SK-N-SH treated with all-trans-retinoic acid at 6 μM for 48 hours (cell line): ENCODE data around the gene MYL6.

Source experiments
- CSDC2 ChIP-seq: fragments of 250-450 bp; sonication (Bioruptor Pico); IDR thresholded peaks from 2 replicates; pipeline ENCODE4 v1.5.0; 2020; ENCODE audit warnings: mild to moderate bottlenecking, moderate library complexity
- CSRNP3 ChIP-seq: fragments of 250-450 bp; sonication (Bioruptor Pico); IDR thresholded peaks from 2 replicates; pipeline ENCODE4 v1.5.1; 2021; ENCODE audit warnings: mild to moderate bottlenecking, moderate library complexity
- GLIS3 ChIP-seq: fragments of 250-450 bp; sonication (Bioruptor Pico); IDR thresholded peaks from 2 replicates; pipeline ENCODE4 v1.5.0; 2020; ENCODE audit warnings: mild to moderate bottlenecking, moderate library complexity
- ISL1 ChIP-seq: fragments of 250-450 bp; sonication (Bioruptor Pico); IDR thresholded peaks from 2 replicates; pipeline ENCODE4 v2.1.2; 2022; ENCODE audit warnings: mild to moderate bottlenecking, moderate library complexity
- PATZ1 ChIP-seq: fragments of 250-450 bp; sonication (Bioruptor Pico); IDR thresholded peaks from 2 replicates; pipeline ENCODE4 v1.8.0; 2020; ENCODE audit warnings: mild to moderate bottlenecking, moderate library complexity, borderline replicate concordance
- PPARA ChIP-seq: fragments of 250-450 bp; sonication (Bioruptor Pico); IDR thresholded peaks from 2 replicates; pipeline ENCODE4 v1.5.0; 2020; ENCODE audit warnings: mild to moderate bottlenecking, borderline replicate concordance
- RARB ChIP-seq: fragments of 250-450 bp; sonication (Bioruptor Pico); IDR thresholded peaks from 2 replicates; pipeline ENCODE4 v1.8.0; 2021; ENCODE audit warnings: mild to moderate bottlenecking, moderate library complexity
- ZC3H10 ChIP-seq: fragments of 250-450 bp; sonication (Bioruptor Pico); IDR thresholded peaks from 2 replicates; pipeline ENCODE4 v1.5.1; 2021; ENCODE audit warnings: mild to moderate bottlenecking, moderate library complexity
- ZFP3 ChIP-seq: fragments of 250-450 bp; sonication (Bioruptor Pico); IDR thresholded peaks from 2 replicates; pipeline ENCODE4 v1.5.0; 2020; ENCODE audit warnings: mild to moderate bottlenecking, moderate library complexity
- ZFP30 ChIP-seq: fragments of 450-650 bp; formaldehyde crosslinking; IDR thresholded peaks from 2 replicates; pipeline ENCODE4 v1.5.0; 2022; ENCODE audit warnings: mild to moderate bottlenecking, moderate library complexity
- ZNF565 ChIP-seq: fragments of 450-650 bp; formaldehyde crosslinking; conservative IDR thresholded peaks from 2 replicates; pipeline ENCODE4 v1.5.0; 2020; ENCODE audit warnings: low read depth, mild to moderate bottlenecking, moderate library complexity
- ZNF8 ChIP-seq: fragments of 450-650 bp; formaldehyde crosslinking; IDR thresholded peaks from 2 replicates; pipeline ENCODE4 v1.5.0; 2020; ENCODE audit warnings: mild to moderate bottlenecking, moderate library complexity

DNA sequence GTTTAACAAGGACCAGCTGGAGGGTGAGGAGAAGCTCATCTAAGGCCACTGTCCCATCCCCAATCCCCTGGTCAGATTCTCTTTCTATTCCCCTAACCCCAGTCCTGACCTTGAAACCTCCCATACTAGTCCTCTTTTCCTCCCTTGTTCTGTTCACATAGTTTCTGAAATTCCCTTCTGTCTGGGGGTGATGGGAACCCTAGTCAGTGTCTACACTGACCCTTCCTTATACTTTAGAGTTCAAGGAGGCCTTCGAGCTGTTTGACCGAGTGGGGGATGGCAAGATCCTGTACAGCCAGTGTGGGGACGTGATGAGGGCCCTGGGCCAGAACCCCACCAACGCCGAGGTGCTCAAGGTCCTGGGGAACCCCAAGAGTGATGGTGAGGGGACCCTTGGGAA, 3.3 kb upstream of the MYL6 start:
- TF ChIP-seq RARB (CRISPR knock-in tag) (no peak), ZFP3 (CRISPR knock-in tag) (no peak), CSDC2 (CRISPR knock-in tag) (no peak), ZNF8 (CRISPR knock-in tag) (no peak), ZFP30 (no peak), ISL1 (no peak), CSRNP3 (CRISPR knock-in tag) (no peak), PATZ1 (CRISPR knock-in tag) (no peak), PPARA (CRISPR knock-in tag) (no peak), ZC3H10 (CRISPR knock-in tag) (no peak), GLIS3 (CRISPR knock-in tag) (no peak), ZNF565 (CRISPR knock-in tag) (no peak)
